Measurements from ENCODE around the gene GLTP. TPM values are rescaled to one million over a fixed set of nuclear protein-coding genes. Genes with fewer than 3 reads are reported as not detected.

GLTP gene
- total RNA-seq, 1 experiment from 2014 or later = 25.8 TPM

DNA sequence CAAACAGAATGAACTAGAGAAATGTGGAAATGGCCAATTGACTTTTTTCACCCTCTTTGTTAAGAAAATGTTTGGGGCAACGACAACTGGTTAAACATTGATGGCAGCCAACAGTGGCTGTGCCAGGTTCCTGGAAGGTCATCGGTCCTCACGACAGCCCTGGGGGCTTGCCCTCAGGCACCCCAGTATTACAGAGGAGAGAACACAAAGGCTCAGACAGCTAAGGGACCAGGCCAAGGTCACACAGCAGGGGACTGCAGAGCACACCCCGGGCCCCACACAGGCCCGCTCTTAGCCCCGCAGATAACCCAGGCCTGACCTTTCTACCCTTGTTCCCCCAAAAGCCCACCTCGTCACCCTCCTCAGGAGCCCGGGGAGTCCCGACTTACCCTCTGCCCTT is 48.4 kb downstream of the GLTP start (continued):
- TF ChIP-seq, protein P1, sequence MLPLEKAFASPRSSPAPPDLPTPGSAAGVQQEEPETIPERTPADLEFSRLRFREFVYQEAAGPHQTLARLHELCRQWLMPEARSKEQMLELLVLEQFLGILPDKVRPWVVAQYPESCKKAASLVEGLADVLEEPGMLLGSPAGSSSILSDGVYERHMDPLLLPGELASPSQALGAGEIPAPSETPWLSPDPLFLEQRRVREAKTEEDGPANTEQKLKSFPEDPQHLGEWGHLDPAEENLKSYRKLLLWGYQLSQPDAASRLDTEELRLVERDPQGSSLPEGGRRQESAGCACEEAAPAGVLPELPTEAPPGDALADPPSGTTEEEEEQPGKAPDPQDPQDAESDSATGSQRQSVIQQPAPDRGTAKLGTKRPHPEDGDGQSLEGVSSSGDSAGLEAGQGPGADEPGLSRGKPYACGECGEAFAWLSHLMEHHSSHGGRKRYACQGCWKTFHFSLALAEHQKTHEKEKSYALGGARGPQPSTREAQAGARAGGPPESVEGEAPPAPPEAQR (CRISPR knock-in tag; IDR thresholded peaks at IDR 0.05) = no peak
- TF ChIP-seq, protein P2, sequence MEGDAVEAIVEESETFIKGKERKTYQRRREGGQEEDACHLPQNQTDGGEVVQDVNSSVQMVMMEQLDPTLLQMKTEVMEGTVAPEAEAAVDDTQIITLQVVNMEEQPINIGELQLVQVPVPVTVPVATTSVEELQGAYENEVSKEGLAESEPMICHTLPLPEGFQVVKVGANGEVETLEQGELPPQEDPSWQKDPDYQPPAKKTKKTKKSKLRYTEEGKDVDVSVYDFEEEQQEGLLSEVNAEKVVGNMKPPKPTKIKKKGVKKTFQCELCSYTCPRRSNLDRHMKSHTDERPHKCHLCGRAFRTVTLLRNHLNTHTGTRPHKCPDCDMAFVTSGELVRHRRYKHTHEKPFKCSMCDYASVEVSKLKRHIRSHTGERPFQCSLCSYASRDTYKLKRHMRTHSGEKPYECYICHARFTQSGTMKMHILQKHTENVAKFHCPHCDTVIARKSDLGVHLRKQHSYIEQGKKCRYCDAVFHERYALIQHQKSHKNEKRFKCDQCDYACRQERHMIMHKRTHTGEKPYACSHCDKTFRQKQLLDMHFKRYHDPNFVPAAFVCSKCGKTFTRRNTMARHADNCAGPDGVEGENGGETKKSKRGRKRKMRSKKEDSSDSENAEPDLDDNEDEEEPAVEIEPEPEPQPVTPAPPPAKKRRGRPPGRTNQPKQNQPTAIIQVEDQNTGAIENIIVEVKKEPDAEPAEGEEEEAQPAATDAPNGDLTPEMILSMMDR (IDR thresholded peaks at IDR 0.05) = no peak

DNA sequence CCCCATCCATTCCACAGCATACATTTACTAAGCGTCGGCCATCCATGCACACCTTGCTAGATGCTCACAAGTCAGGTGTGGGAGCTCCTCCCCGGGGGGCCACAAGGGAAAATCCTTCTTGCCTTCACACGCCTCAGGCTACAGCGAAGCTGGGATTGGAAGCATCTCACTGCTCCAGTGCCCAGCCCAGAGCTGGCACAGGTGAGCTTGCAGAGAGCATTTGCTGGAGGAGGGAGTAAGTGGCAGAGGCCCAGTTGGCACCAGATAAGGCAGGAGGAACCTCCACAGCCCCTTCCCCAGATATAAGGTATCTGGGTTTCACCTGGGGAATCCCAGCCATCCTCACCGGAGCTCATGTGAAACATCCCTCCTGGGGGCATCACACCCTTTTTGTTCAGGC is 49.0 kb downstream of the GLTP start:
- peaks cover 6% of the 10 kb centered on the region for H3K4me1 Mint-ChIP-seq
- H3K4me3 Mint-ChIP-seq = no peak overlapping the region
- no peak overlapping the region for H3K27ac Mint-ChIP-seq
- ATAC-seq = no peak
- peaks cover 8% of the 10 kb centered on the region for H3K27me3 Mint-ChIP-seq (ENCODE audit: low read depth)
- no peaks in the 10 kb centered on the region for H3K36me3 Mint-ChIP-seq
- DNase-seq (ENCODE audit: low spot score) = no peak
- no peaks in the 10 kb centered on the region for H3K9me3 Mint-ChIP-seq
- ChIA-PET CTCF (interaction anchor here (2.9 to 7.1 kb wide), 2 partner anchors 14 to 22 kb away, joined by 12 to 63 read pairs; no protein-coding TSS in a partner anchor), POLR2A (no interaction called here)
- TF ChIP-seq SOX15 (CRISPR knock-in tag; IDR thresholded peaks at IDR 0.05) (no peak), ETV6 (CRISPR knock-in tag; IDR thresholded peaks at IDR 0.05) (no peak), NR1H2 (CRISPR knock-in tag; IDR thresholded peaks at IDR 0.05) (no peak), GTF2I (CRISPR knock-in tag; conservative IDR thresholded peaks at IDR 0.05) (no peak), CBFB (CRISPR knock-in tag; IDR thresholded peaks at IDR 0.05; ENCODE audit: low read depth) (no peak), ZNF219 (CRISPR knock-in tag; IDR thresholded peaks at IDR 0.05; ENCODE audit: borderline replicate concordance) (no peak), NR3C1 (CRISPR knock-in tag; conservative IDR thresholded peaks at IDR 0.05; ENCODE audit: low read depth) (no peak), SP1 (CRISPR knock-in tag; conservative IDR thresholded peaks at IDR 0.05) (no peak)
- TF ChIP-seq, protein P3, sequence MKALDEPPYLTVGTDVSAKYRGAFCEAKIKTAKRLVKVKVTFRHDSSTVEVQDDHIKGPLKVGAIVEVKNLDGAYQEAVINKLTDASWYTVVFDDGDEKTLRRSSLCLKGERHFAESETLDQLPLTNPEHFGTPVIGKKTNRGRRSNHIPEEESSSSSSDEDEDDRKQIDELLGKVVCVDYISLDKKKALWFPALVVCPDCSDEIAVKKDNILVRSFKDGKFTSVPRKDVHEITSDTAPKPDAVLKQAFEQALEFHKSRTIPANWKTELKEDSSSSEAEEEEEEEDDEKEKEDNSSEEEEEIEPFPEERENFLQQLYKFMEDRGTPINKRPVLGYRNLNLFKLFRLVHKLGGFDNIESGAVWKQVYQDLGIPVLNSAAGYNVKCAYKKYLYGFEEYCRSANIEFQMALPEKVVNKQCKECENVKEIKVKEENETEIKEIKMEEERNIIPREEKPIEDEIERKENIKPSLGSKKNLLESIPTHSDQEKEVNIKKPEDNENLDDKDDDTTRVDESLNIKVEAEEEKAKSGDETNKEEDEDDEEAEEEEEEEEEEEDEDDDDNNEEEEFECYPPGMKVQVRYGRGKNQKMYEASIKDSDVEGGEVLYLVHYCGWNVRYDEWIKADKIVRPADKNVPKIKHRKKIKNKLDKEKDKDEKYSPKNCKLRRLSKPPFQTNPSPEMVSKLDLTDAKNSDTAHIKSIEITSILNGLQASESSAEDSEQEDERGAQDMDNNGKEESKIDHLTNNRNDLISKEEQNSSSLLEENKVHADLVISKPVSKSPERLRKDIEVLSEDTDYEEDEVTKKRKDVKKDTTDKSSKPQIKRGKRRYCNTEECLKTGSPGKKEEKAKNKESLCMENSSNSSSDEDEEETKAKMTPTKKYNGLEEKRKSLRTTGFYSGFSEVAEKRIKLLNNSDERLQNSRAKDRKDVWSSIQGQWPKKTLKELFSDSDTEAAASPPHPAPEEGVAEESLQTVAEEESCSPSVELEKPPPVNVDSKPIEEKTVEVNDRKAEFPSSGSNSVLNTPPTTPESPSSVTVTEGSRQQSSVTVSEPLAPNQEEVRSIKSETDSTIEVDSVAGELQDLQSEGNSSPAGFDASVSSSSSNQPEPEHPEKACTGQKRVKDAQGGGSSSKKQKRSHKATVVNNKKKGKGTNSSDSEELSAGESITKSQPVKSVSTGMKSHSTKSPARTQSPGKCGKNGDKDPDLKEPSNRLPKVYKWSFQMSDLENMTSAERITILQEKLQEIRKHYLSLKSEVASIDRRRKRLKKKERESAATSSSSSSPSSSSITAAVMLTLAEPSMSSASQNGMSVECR (CRISPR knock-in tag; IDR thresholded peaks at IDR 0.05; ENCODE audit: borderline replicate concordance) = no peak
- TF ChIP-seq, protein P4, sequence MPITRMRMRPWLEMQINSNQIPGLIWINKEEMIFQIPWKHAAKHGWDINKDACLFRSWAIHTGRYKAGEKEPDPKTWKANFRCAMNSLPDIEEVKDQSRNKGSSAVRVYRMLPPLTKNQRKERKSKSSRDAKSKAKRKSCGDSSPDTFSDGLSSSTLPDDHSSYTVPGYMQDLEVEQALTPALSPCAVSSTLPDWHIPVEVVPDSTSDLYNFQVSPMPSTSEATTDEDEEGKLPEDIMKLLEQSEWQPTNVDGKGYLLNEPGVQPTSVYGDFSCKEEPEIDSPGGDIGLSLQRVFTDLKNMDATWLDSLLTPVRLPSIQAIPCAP (CRISPR knock-in tag; IDR thresholded peaks at IDR 0.05) = no peak
- TF ChIP-seq, protein P5, sequence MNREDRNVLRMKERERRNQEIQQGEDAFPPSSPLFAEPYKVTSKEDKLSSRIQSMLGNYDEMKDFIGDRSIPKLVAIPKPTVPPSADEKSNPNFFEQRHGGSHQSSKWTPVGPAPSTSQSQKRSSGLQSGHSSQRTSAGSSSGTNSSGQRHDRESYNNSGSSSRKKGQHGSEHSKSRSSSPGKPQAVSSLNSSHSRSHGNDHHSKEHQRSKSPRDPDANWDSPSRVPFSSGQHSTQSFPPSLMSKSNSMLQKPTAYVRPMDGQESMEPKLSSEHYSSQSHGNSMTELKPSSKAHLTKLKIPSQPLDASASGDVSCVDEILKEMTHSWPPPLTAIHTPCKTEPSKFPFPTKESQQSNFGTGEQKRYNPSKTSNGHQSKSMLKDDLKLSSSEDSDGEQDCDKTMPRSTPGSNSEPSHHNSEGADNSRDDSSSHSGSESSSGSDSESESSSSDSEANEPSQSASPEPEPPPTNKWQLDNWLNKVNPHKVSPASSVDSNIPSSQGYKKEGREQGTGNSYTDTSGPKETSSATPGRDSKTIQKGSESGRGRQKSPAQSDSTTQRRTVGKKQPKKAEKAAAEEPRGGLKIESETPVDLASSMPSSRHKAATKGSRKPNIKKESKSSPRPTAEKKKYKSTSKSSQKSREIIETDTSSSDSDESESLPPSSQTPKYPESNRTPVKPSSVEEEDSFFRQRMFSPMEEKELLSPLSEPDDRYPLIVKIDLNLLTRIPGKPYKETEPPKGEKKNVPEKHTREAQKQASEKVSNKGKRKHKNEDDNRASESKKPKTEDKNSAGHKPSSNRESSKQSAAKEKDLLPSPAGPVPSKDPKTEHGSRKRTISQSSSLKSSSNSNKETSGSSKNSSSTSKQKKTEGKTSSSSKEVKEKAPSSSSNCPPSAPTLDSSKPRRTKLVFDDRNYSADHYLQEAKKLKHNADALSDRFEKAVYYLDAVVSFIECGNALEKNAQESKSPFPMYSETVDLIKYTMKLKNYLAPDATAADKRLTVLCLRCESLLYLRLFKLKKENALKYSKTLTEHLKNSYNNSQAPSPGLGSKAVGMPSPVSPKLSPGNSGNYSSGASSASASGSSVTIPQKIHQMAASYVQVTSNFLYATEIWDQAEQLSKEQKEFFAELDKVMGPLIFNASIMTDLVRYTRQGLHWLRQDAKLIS (CRISPR knock-in tag; IDR thresholded peaks at IDR 0.05; ENCODE audit: borderline replicate concordance) = no peak
- TF ChIP-seq, protein P6, sequence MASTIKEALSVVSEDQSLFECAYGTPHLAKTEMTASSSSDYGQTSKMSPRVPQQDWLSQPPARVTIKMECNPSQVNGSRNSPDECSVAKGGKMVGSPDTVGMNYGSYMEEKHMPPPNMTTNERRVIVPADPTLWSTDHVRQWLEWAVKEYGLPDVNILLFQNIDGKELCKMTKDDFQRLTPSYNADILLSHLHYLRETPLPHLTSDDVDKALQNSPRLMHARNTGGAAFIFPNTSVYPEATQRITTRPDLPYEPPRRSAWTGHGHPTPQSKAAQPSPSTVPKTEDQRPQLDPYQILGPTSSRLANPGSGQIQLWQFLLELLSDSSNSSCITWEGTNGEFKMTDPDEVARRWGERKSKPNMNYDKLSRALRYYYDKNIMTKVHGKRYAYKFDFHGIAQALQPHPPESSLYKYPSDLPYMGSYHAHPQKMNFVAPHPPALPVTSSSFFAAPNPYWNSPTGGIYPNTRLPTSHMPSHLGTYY (CRISPR knock-in tag; IDR thresholded peaks at IDR 0.05) = no peak
- TF ChIP-seq, protein P7, sequence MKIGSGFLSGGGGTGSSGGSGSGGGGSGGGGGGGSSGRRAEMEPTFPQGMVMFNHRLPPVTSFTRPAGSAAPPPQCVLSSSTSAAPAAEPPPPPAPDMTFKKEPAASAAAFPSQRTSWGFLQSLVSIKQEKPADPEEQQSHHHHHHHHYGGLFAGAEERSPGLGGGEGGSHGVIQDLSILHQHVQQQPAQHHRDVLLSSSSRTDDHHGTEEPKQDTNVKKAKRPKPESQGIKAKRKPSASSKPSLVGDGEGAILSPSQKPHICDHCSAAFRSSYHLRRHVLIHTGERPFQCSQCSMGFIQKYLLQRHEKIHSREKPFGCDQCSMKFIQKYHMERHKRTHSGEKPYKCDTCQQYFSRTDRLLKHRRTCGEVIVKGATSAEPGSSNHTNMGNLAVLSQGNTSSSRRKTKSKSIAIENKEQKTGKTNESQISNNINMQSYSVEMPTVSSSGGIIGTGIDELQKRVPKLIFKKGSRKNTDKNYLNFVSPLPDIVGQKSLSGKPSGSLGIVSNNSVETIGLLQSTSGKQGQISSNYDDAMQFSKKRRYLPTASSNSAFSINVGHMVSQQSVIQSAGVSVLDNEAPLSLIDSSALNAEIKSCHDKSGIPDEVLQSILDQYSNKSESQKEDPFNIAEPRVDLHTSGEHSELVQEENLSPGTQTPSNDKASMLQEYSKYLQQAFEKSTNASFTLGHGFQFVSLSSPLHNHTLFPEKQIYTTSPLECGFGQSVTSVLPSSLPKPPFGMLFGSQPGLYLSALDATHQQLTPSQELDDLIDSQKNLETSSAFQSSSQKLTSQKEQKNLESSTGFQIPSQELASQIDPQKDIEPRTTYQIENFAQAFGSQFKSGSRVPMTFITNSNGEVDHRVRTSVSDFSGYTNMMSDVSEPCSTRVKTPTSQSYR (CRISPR knock-in tag; IDR thresholded peaks at IDR 0.05) = no peak
- TF ChIP-seq, protein P8, sequence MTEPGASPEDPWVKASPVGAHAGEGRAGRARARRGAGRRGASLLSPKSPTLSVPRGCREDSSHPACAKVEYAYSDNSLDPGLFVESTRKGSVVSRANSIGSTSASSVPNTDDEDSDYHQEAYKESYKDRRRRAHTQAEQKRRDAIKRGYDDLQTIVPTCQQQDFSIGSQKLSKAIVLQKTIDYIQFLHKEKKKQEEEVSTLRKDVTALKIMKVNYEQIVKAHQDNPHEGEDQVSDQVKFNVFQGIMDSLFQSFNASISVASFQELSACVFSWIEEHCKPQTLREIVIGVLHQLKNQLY (CRISPR knock-in tag; IDR thresholded peaks at IDR 0.05) = no peak

Measured in WTC11 (cell line).